CD4-positive, alpha-beta T cell treated with Interleukin-12 subunit alpha and Interleukin-12 subunit beta, for 1 hour (primary cell): Measurements from ENCODE around the gene ALS2CL.

Experiments
- DNase-seq: peaks from one replicate; pipeline ENCODE4 v3.0.0-alpha.2; 2020

Gene ALS2CL

GRCh38 chr3:46675426-46675825 lies 18.1 kb downstream of the ALS2CL start:
- DNase-seq = no peak

- DNase-seq = no peak
Observed at GRCh38 chr3:46674031-46674845, 19.2 kb downstream of the ALS2CL start.

GRCh38 chr3:46673151-46674030 lies 20.1 kb downstream of the ALS2CL start:
- DNase-seq = no peak

GRCh38 chr3:46672349-46672695 lies 21.2 kb downstream of the ALS2CL start:
- DNase-seq = no peak

- DNase-seq = no peak
Observed at GRCh38 chr3:46671541-46672348, 21.7 kb downstream of the ALS2CL start.

- no peak for DNase-seq
Observed at GRCh38 chr3:46670891-46671427, 22.5 kb downstream of the ALS2CL start.

- DNase-seq = no peak
Observed at GRCh38 chr3:46670000-46670890, 23.2 kb downstream of the ALS2CL start.

- DNase-seq = no peak
Observed at GRCh38 chr3:46669191-46669999, 24.1 kb downstream of the ALS2CL start.

GRCh38 chr3:46668591-46668990 lies 24.9 kb downstream of the ALS2CL start:
- no peak for DNase-seq

GRCh38 chr3:46668116-46668515 lies 25.4 kb downstream of the ALS2CL start:
- DNase-seq = no peak

- DNase-seq = no peak
Observed at GRCh38 chr3:46667657-46668056, 25.8 kb downstream of the ALS2CL start.

GRCh38 chr3:46667061-46667621 lies 26.3 kb downstream of the ALS2CL start:
- no peak for DNase-seq

GRCh38 chr3:46666453-46666845 lies 27.0 kb downstream of the ALS2CL start:
- no peak for DNase-seq

GRCh38 chr3:46665763-46666452 lies 27.6 kb downstream of the ALS2CL start:
- no peak for DNase-seq

GRCh38 chr3:46664971-46665762 lies 28.3 kb downstream of the ALS2CL start:
- DNase-seq = no peak

GRCh38 chr3:46664188-46664970 lies 29.1 kb downstream of the ALS2CL start:
- no peak for DNase-seq

GRCh38 chr3:46663591-46664135 lies 29.8 kb downstream of the ALS2CL start:
- DNase-seq = peak; percentile 9
